ENCODE results near the gene CCDC7.
"Not testable (repeated sequence)": the region's sequence is repeated elsewhere in the genome, so short reads cannot be mapped to it uniquely, and the experiment has no call there.

DNA sequence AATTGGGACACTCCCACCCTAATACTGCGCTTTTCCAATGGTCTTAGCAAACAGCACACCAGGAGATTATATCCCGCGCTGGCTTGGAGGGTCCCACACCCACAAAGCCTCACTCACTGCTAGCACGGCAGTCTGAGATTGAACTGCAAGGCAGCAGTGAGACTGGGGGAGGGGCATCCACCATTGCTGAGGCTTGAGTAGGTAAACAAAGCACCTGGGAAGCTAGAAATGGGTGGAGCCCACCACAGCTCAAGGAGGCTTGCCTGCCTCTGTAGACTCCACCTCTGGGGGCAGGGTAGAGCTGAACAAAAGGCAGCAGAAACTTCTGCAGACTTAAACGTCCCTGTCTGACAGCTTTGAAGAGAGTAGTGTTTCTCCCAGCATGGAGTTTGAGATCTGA is 309.0 kb downstream of the CCDC7 start:
- not testable (repeated sequence) for TF ChIP-seq CTCF (conservative IDR thresholded peaks at IDR 0.05); EZH2 (IDR thresholded peaks at IDR 0.05; ENCODE audit: low read depth)
